GM18505 (cell line): Measurements from ENCODE around the gene GADL1.

ENCODE experiments used
- ATAC-seq: cut with Tn5 transposase; IDR thresholded peaks from one replicate; pipeline ENCODE4 v1.9.1; 2021; ENCODE audit not compliant: unreplicated experiment
- POLR2A ChIP-seq: IDR thresholded peaks from 4 replicates; pipeline ENCODE4 v1.6.1; 2011; ENCODE audit warnings: borderline replicate concordance; ENCODE audit not compliant: insufficient read depth, insufficient read length; ENCODE audit errors: extremely low read depth

Gene GADL1

GRCh38 chr3:30728143-30728542 lies 166.3 kb downstream of the GADL1 start:
- no peak for ATAC-seq
- no peak for TF ChIP-seq POLR2A

- no peak for TF ChIP-seq POLR2A
- ATAC-seq = no peak
These were observed 169.6 kb downstream of the GADL1 start for GRCh38 chr3:30724863-30725262.

- TF ChIP-seq POLR2A = no peak
These were observed 171.2 kb downstream of the GADL1 start for GRCh38 chr3:30723211-30723610.

GRCh38 chr3:30721314-30721634 lies 173.2 kb downstream of the GADL1 start:
- no peak for TF ChIP-seq POLR2A
- ATAC-seq = no peak

More at GRCh38 chr3:30723211-30723610, 171.2 kb downstream of the GADL1 start:
- ATAC-seq = no peak

- ATAC-seq = no peak
- no peak for TF ChIP-seq POLR2A
These were observed 173.7 kb downstream of the GADL1 start for GRCh38 chr3:30720586-30721313.

- no peak for TF ChIP-seq POLR2A
- ATAC-seq = no peak
These were observed 174.9 kb downstream of the GADL1 start for GRCh38 chr3:30719536-30719935.

DNA sequence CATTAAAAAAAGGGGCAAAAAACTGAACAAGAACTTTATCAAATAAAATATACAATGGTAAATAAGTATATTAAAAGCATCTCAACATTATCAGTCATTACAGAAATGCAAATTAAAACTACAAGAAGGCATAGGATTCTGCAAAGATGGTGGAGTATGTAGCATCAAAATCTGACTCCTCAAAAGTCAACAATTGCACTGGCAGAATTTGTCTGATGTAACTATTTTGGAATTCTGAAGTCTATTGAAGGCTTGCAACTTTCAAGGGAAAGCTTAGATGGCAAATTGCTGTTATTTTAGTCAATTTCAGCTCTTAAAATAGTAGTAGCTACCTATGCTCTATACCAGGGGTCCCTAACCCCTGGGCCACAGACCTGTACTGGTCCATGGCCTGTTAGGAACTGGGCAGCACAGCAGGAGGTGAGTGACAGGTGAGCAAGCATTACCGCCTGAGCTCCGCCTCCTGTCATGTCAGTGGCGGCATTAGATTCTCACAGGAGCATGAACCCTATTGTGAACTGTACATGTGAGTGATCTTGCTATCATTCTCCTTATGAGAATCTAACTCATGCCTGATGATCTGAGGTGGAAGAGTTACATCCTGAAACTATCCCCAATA lies 180.5 kb downstream of the GADL1 start:
- no peak for ATAC-seq
- TF ChIP-seq POLR2A = no peak

- ATAC-seq = no peak
- no peak for TF ChIP-seq POLR2A
These were observed 181.5 kb downstream of the GADL1 start for GRCh38 chr3:30712991-30713390.

GRCh38 chr3:30711867-30712266 lies 182.6 kb downstream of the GADL1 start:
- no peak for ATAC-seq

GRCh38 chr3:30711151-30711550 lies 183.3 kb downstream of the GADL1 start:
- no peak for ATAC-seq
- no peak for TF ChIP-seq POLR2A

More at GRCh38 chr3:30711867-30712266, 182.6 kb downstream of the GADL1 start:
- no peak for TF ChIP-seq POLR2A

DNA sequence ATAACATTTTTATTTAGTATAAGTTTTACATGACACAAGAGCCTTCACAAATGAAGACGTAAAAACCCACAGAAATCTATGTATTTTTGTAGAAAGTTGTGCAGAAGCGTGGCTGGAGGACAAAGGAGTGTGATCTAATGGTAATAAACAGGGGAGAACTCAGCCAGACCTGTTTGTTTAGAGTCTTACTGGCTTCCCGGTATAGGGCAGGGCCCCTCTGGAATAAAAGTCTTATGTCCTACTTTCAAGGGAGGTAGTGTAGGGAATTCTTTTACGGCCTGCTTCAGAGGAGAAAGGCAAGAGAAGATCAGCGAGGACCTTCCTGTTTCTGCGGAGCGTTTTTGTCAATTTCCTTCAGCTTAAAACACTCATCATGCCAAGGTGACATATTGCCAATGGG lies 184.4 kb downstream of the GADL1 start:
- no peak for ATAC-seq
- TF ChIP-seq POLR2A = no peak

- ATAC-seq = no peak
- no peak for TF ChIP-seq POLR2A
These were observed 186.0 kb downstream of the GADL1 start for GRCh38 chr3:30708472-30708871.

- ATAC-seq = no peak
- no peak for TF ChIP-seq POLR2A
These were observed 186.6 kb downstream of the GADL1 start for GRCh38 chr3:30707825-30708224.
